Vagina (tissue), 2 donors: ENCODE results near the gene INSR.

ENCODE experiments used
- CTCF ChIP-seq, 3 experiments: fragments of 450-650 bp in 2 of 3; fragments of 200-600 bp in 1 of 3; sonication (generic) in 1 of 3; IDR thresholded peaks; one replicate each; pipeline ENCODE4 v1.5.1; 2017 to 2019; ENCODE audit warnings: antibody characterized with exemption in 3 of 3, mild to moderate bottlenecking in 2 of 3, moderate library complexity in 2 of 3
- POLR2A ChIP-seq, 2 donors: fragments of 450-650 bp; IDR thresholded peaks; one replicate each; pipeline ENCODE4 v1.6.1; 2017; ENCODE audit warnings: antibody characterized with exemption in 2 of 2, mild to moderate bottlenecking in 2 of 2, moderate library complexity in 2 of 2

- TF ChIP-seq POLR2A (IDR thresholded peaks at IDR 0.05), result no peak
- TF ChIP-seq CTCF (IDR thresholded peaks at IDR 0.05), result no peak
Observed at GRCh38 chr19:7124782-7125181, 169.4 kb downstream of the INSR start.
